H1 (cell line): ENCODE data around the gene GABRP. TPM values are rescaled to one million over a fixed set of nuclear protein-coding genes. Genes with fewer than 3 reads are reported as not detected.
A peak's percentile ranks its signal among the peaks of the same experiment; 100 is the strongest.

ENCODE experiments used
- CTCF ChIA-PET: fragments of 300-600 bp; sonication (Branson Sonifier 250); formaldehyde crosslinking; loops from one replicate; lab custom pipeline; 2021; ENCODE audit not compliant: partially characterized antibody; lab: Charles Lee
- POLR2A ChIA-PET: fragments of 300-600 bp; sonication (Branson Sonifier 250); formaldehyde crosslinking; loops from one replicate; lab custom pipeline; 2021; ENCODE audit warnings: inconsistent platforms; ENCODE audit not compliant: partially characterized antibody; lab: Charles Lee
- DNase-seq, 2 experiments: peaks; one replicate each; pipeline versions ENCODE4 v3.0.0 to v3.0.0-alpha.2; 2010 to 2022; ENCODE audit warnings: low spot score in 2 of 2, low read depth in 1 of 2, mixed read lengths in 1 of 2
- FAIRE-seq: peaks from 2 replicates; lab custom pipeline; 2011; peaks lifted over from hg19 to GRCh38; lab: Jason Lieb, UNC
- H2AFZ ChIP-seq: 2 replicates; pipeline ENCODE4 v1.8.1; 2012; ENCODE audit warnings: low read length, inconsistent platforms
- H2AK5ac ChIP-seq: 2 replicates; pipeline ENCODE4 v1.6.1; 2013; ENCODE audit warnings: low read depth, low read length
- H2BK120ac ChIP-seq: replicated peaks from 2 replicates; pipeline ENCODE3; 2013; ENCODE audit warnings: low read depth, low read length, inconsistent platforms
- H2BK12ac ChIP-seq: 2 replicates; pipeline ENCODE4 v1.6.1; 2013; ENCODE audit warnings: low read depth, low read length
- H2BK15ac ChIP-seq: 2 replicates; pipeline ENCODE4 v1.6.1; 2013; ENCODE audit warnings: low read length
- H2BK20ac ChIP-seq: 2 replicates; pipeline ENCODE4 v1.6.1; 2013; ENCODE audit warnings: low read length
- H2BK5ac ChIP-seq: 2 replicates; pipeline ENCODE4 v1.6.1; 2013; ENCODE audit warnings: low read depth, low read length
- H3K14ac ChIP-seq: 2 replicates; pipeline ENCODE4 v1.6.1; 2013; ENCODE audit warnings: inconsistent platforms; ENCODE audit not compliant: insufficient read length
- H3K18ac ChIP-seq: 2 replicates; pipeline ENCODE4 v1.6.1; 2013; ENCODE audit warnings: low read length; ENCODE audit errors: extremely low read depth
- H3K23ac ChIP-seq: 2 replicates; pipeline ENCODE4 v1.6.1; 2013; ENCODE audit warnings: inconsistent platforms; ENCODE audit not compliant: insufficient read length
- H3K23me2 ChIP-seq: 2 replicates; pipeline ENCODE4 v1.6.1; 2013; ENCODE audit warnings: low read depth, low read length
- H3K27ac ChIP-seq: 2 replicates; pipeline ENCODE4 v1.6.1; 2011; ENCODE audit warnings: low read depth, low read length, inconsistent platforms
- H3K27me3 ChIP-seq, 4 experiments: replicated peaks in 1 of 4; 1 replicate in 1 of 4; 2 replicates in 3 of 4; pipeline versions ENCODE4 v1.6.1 to v1.8.1; 2011 to 2013; ENCODE audit warnings: low read length in 3 of 4, mild to moderate bottlenecking in 3 of 4, inconsistent platforms in 2 of 4, mixed read lengths in 2 of 4, moderate library complexity in 1 of 4; ENCODE audit not compliant: control insufficient read depth in 3 of 4, insufficient read depth in 3 of 4; ENCODE audit errors: extremely low read depth in 1 of 4
- H3K36me3 ChIP-seq, 4 experiments: 2 replicates each; pipeline versions ENCODE4 v1.6.1 to v1.8.1; 2011 to 2013; ENCODE audit warnings: mild to moderate bottlenecking in 4 of 4, low read length in 3 of 4, moderate library complexity in 2 of 4, control low read depth in 1 of 4, inconsistent platforms in 1 of 4; ENCODE audit not compliant: insufficient read depth in 4 of 4, control insufficient read depth in 2 of 4
- H3K4ac ChIP-seq: replicated peaks from 2 replicates; pipeline ENCODE3; 2013; ENCODE audit warnings: low read length, low read depth, mixed read lengths, inconsistent platforms; ENCODE audit not compliant: insufficient read length
- H3K4me1 ChIP-seq, 4 experiments: replicated peaks in 1 of 4; 1 replicate in 1 of 4; 2 replicates in 3 of 4; pipeline versions ENCODE4 v1.6.1 to v1.8.1; 2011 to 2013; ENCODE audit warnings: low read length in 3 of 4, inconsistent platforms in 2 of 4, mixed read lengths in 1 of 4; ENCODE audit not compliant: insufficient read depth in 4 of 4, control insufficient read depth in 3 of 4
- H3K4me2 ChIP-seq, 2 experiments: 2 replicates each; pipeline versions ENCODE4 v1.6.1 to v1.8.1; 2011 to 2013; ENCODE audit warnings: low read depth in 2 of 2, low read length in 2 of 2, control low read depth in 1 of 2, inconsistent platforms in 1 of 2, mild to moderate bottlenecking in 1 of 2; ENCODE audit not compliant: insufficient read depth in 1 of 2
- H3K4me3 ChIP-seq, 4 experiments: fragments of 200-600, 300-600 bp in 1 of 4; sonication (generic), shearing (Covaris generic), sonication (Bioruptor Twin) in 1 of 4; 2 replicates each; pipeline versions ENCODE4 v1.5.1 to v1.8.1; 2011 to 2016; ENCODE audit warnings: low read length in 4 of 4, low read depth in 3 of 4, control low read depth in 2 of 4, inconsistent platforms in 2 of 4, mild to moderate bottlenecking in 2 of 4, mixed read lengths in 1 of 4, moderate library complexity in 1 of 4; ENCODE audit not compliant: insufficient read depth in 2 of 4; ENCODE audit errors: extremely low read depth in 1 of 4
- H3K56ac ChIP-seq: replicated peaks from 2 replicates; pipeline ENCODE3; 2013; ENCODE audit warnings: low read depth, mild to moderate bottlenecking, mixed read lengths, low read length, inconsistent platforms; ENCODE audit not compliant: insufficient read length
- H3K79me1 ChIP-seq: 2 replicates; pipeline ENCODE4 v1.6.1; 2013; ENCODE audit warnings: low read depth, low read length, control low read depth
- H3K79me2 ChIP-seq, 2 experiments: 2 replicates each; pipeline versions ENCODE4 v1.6.1 to v1.8.1; 2012 to 2013; ENCODE audit warnings: low read length in 2 of 2, mild to moderate bottlenecking in 2 of 2, inconsistent platforms in 1 of 2; ENCODE audit not compliant: insufficient read depth in 2 of 2, control insufficient read depth in 1 of 2
- H3K9ac ChIP-seq, 4 experiments: replicated peaks in 1 of 4; 1 replicate in 1 of 4; 2 replicates in 3 of 4; pipeline versions ENCODE4 v1.6.1 to v1.8.1; 2011 to 2013; ENCODE audit warnings: low read depth in 3 of 4, low read length in 3 of 4, control low read depth in 2 of 4, mild to moderate bottlenecking in 2 of 4, moderate library complexity in 2 of 4, inconsistent platforms in 1 of 4; ENCODE audit errors: extremely low read depth in 1 of 4
- H3K9me3 ChIP-seq, 2 experiments: 2 replicates each; pipeline versions ENCODE4 v1.6.1 to v1.8.1; 2012 to 2013; ENCODE audit warnings: mild to moderate bottlenecking in 2 of 2, moderate library complexity in 2 of 2, control low read depth in 1 of 2, inconsistent platforms in 1 of 2, low read depth in 1 of 2, low read length in 1 of 2, mixed read lengths in 1 of 2; ENCODE audit not compliant: insufficient read depth in 2 of 2
- H4K20me1 ChIP-seq, 2 experiments: replicated peaks in 1 of 2; 2 replicates each; pipeline versions ENCODE3 to v1.8.1; 2011 to 2013; ENCODE audit warnings: inconsistent platforms in 2 of 2, low read length in 2 of 2, mild to moderate bottlenecking in 1 of 2; ENCODE audit not compliant: insufficient read depth in 2 of 2, control insufficient read depth in 1 of 2
- H4K5ac ChIP-seq: 2 replicates; pipeline ENCODE4 v1.6.1; 2013; ENCODE audit warnings: low read length, low read depth, mixed read lengths, inconsistent platforms; ENCODE audit not compliant: insufficient read length
- H4K8ac ChIP-seq: 2 replicates; pipeline ENCODE4 v1.8.0; 2013; ENCODE audit warnings: mild to moderate bottlenecking, moderate library complexity, low read length, inconsistent platforms; ENCODE audit not compliant: insufficient read depth; ENCODE audit errors: extremely low read depth
- H4K91ac ChIP-seq: replicated peaks from 2 replicates; pipeline ENCODE3; 2013; ENCODE audit warnings: low read length, mixed read lengths, inconsistent platforms; ENCODE audit not compliant: insufficient read length
- JUN ChIP-seq: IDR thresholded peaks from 2 replicates; pipeline ENCODE4 v1.6.1; 2011; ENCODE audit warnings: low read depth, mild to moderate bottlenecking, improper control_type of control experiment, low read length
- RBBP5 ChIP-seq: IDR thresholded peaks from 2 replicates; pipeline ENCODE4 v1.7.1; 2012; ENCODE audit warnings: low read depth, mild to moderate bottlenecking, inconsistent platforms, low read length, moderate library complexity, borderline replicate concordance
- WGBS, 2 experiments: shearing (Covaris generic) in 1 of 2; methylation state at CpG; one replicate each; pipeline versions ENCODE4 v1.1.6 to v1.1.7; 2013 to 2015; ENCODE audit warnings: low lambda C conversion rate in 2 of 2, mixed read lengths in 2 of 2, inconsistent platforms in 1 of 2, low coverage in 1 of 2, missing lambda C conversion rate in 1 of 2; ENCODE audit not compliant: insufficient replicate concordance in 2 of 2, insufficient coverage in 1 of 2, insufficient read length in 1 of 2; ENCODE audit errors: extremely low coverage in 1 of 2, missing lambda C conversion rate in 1 of 2; 5-methylcytosine and 5-hydroxymethylcytosine counted together
- polyA plus RNA-seq, 7 experiments: library from polyadenylated mRNA; depleted of rRNA in 3 of 7; stranded (reverse) in 5 of 7; unstranded in 2 of 7; fragments of >200 nt in 5 of 7; fragments of 200-250 nt in 2 of 7; gene quantifications; 1 replicate in 5 of 7; 2 replicates in 1 of 7; 4 replicates in 1 of 7; pipeline versions ENCODE4 v1.2.1 to v1.2.3, GENCODE V29; 2011 to 2013; ENCODE audit warnings: missing spikeins in 2 of 7, mixed read lengths in 2 of 7
- total RNA-seq: library from RNA; stranded (reverse); fragmentation: NEBNext Ultra II Directional; extraction: Animal tissue kit (Norgen Biotek cat#: 25700); gene quantifications from 2 replicates; pipeline ENCODE4 v1.2.1, GENCODE V29; 2021
- TF ChIP-seq, protein P1 (sequence below): IDR thresholded peaks from 2 replicates; pipeline ENCODE4 v1.6.1; 2012; ENCODE audit warnings: inconsistent platforms
- TF ChIP-seq, protein P2 (sequence below): IDR thresholded peaks from 2 replicates; pipeline ENCODE4 v1.6.1; 2012; ENCODE audit warnings: inconsistent platforms

GABRP gene
- total and polyA plus RNA-seq, 2 of the 8 experiments (the other 6 are each of a cell fraction or from before 2014, with no cell fraction given): 3.7 to 4.0 TPM

DNA sequence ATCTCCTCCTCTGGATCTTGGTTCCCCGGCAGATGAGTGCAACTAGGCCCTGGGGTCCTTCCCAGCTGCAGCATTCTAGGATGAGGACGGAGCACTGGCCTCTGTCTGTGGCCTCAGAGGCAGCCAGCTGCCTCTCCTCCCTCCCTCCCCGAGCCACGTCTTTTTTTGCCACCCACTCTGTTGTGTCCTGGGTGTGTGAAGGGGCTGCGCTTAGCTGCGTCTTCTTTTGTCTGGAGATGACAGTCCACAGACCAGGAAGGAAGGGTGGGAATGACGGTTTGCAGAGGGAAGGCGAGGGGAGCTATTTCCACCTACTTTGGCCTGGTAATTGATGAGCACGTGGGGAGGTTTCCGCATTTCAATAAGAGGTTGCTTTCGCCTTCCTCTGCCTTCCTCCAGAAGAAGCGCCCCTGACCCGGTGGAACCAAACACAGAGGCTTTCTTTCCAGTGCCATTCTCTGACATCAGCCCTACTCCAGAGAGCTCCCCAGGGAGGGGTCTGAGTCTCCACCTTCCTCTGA is 34.5 kb upstream of the GABRP start:
- H3K18ac ChIP-seq: peak overlapping the region; percentile 72
- no peak overlapping the region for H3K27ac ChIP-seq
- ChIA-PET CTCF (interaction anchor here (0.6 to 21.2 kb wide), 20 partner anchors 11 to 603 kb away, joined by 3 to 650 read pairs (median 3); partner anchors contain the start of gene GABRP), POLR2A (interaction anchor here (1.2 to 11.3 kb wide), 5 partner anchors 10 to 117 kb away, joined by 3 to 190 read pairs (median 33); partner anchors contain the start of gene GABRP)
- no peak overlapping the region for H3K23ac ChIP-seq
- H3K4me1 ChIP-seq: peaks cover 4 to 20% (median 14%) of the 10 kb centered on the region in 4 experiments
- FAIRE-seq (no peak), DNase-seq (peak in 1 of 2 experiments; percentile 43)
- H2AFZ ChIP-seq: no peak overlapping the region
- H3K9me3 ChIP-seq: no peaks in the 10 kb centered on the region
- peak overlapping the region; percentile 24; the same call in 1 of the 2 replicates for H2BK15ac ChIP-seq
- peak overlapping the region; percentile 95 for H2BK20ac ChIP-seq
- no peaks in the 10 kb centered on the region for H3K36me3 ChIP-seq
- no peaks in the 10 kb centered on the region for H3K79me2 ChIP-seq
- H3K9ac ChIP-seq: no peak overlapping the region
- no peak overlapping the region for H3K4me2 ChIP-seq
- H2BK5ac ChIP-seq: peak overlapping the region; percentile 86; the same call in 1 of the 2 replicates
- no peak overlapping the region; the same call in 1 of the 2 replicates for H4K8ac ChIP-seq
- no peak overlapping the region for H4K5ac ChIP-seq
- H3K56ac ChIP-seq: no peak overlapping the region
- peak overlapping the region; percentile 14 for H3K4ac ChIP-seq
- peak overlapping the region; percentile 76 for H4K91ac ChIP-seq
- H4K20me1 ChIP-seq: no peaks in the 10 kb centered on the region
- H2AK5ac ChIP-seq: peak overlapping the region; percentile 84; the same call in 1 of the 2 replicates
- H3K4me3 ChIP-seq: no peak overlapping the region
- WGBS, 2 experiments: 81% methylated on average over 13 of the region's 13 CpGs; no CpG with 5 or more reads in 1 of the 2 experiments
- H3K79me1 ChIP-seq: no peaks in the 10 kb centered on the region
- TF ChIP-seq RBBP5: no peak
- TF ChIP-seq, protein P1, sequence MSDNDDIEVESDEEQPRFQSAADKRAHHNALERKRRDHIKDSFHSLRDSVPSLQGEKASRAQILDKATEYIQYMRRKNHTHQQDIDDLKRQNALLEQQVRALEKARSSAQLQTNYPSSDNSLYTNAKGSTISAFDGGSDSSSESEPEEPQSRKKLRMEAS: peak; percentile 66; the same call in 1 of the 2 replicates
- TF ChIP-seq, protein P2, sequence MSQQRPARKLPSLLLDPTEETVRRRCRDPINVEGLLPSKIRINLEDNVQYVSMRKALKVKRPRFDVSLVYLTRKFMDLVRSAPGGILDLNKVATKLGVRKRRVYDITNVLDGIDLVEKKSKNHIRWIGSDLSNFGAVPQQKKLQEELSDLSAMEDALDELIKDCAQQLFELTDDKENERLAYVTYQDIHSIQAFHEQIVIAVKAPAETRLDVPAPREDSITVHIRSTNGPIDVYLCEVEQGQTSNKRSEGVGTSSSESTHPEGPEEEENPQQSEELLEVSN: peak; percentile 61; the same call in 1 of the 2 replicates
- no peak for TF ChIP-seq JUN
- peak overlapping the region; percentile 10 for H2BK120ac ChIP-seq
- no peaks in the 10 kb centered on the region for H3K27me3 ChIP-seq
- peaks cover 5% of the 10 kb centered on the region; the same call in 1 of the 2 replicates for H3K23me2 ChIP-seq
- H2BK12ac ChIP-seq: peak overlapping the region; percentile 30; the same call in 1 of the 2 replicates
- no peak overlapping the region for H3K14ac ChIP-seq
